T-cell (primary cell): ENCODE results near the gene SDC1. TPM values are rescaled to one million over a fixed set of nuclear protein-coding genes. Genes with fewer than 3 reads are reported as not detected.
"Not testable (repeated sequence)": the region's sequence is repeated elsewhere in the genome, so short reads cannot be mapped to it uniquely, and the experiment has no call there.

Experiments used
- ATAC-seq, 4 experiments: fragments of 200-7000 bp in 3 of 4; fragments of 150-1000 bp in 1 of 4; cut with Tn5 transposase; replicated peaks in 1 of 4; 1 replicate in 3 of 4; 2 replicates in 1 of 4; pipeline ENCODE4 v1.10.0; 2021; ENCODE audit warnings: moderate library complexity in 3 of 4, mild to moderate bottlenecking in 2 of 4, moderate number of reproducible peaks in 1 of 4
- CTCF ChIA-PET, 2 donors: fragments of 300-600 bp; sonication (Branson Sonifier 250); formaldehyde crosslinking; loops; one replicate each; lab custom pipeline; 2022; ENCODE audit warnings: antibody characterized with exemption in 2 of 2; lab: Charles Lee
- POLR2A ChIA-PET, 2 donors: fragments of 300-600 bp; sonication (Branson Sonifier 250); formaldehyde crosslinking; loops; one replicate each; lab custom pipeline; 2022; ENCODE audit warnings: antibody characterized with exemption in 2 of 2; lab: Charles Lee
- DNase-seq, 35 experiments: peaks; one replicate each; pipeline versions ENCODE4 v3.0.0 to v3.0.0-alpha.2; 2013 to 2023
- H3K27ac ChIP-seq: one replicate; pipeline ENCODE4 v1.5.1; 2013; ENCODE audit warnings: low read length
- H3K27me3 ChIP-seq, 2 experiments: replicated peaks in 1 of 2; 1 replicate in 1 of 2; 2 replicates in 1 of 2; pipeline versions ENCODE4 v1.6.1 to v1.7.0; 2013; ENCODE audit warnings: low read length in 1 of 2, mixed read lengths in 1 of 2; ENCODE audit not compliant: control insufficient read depth in 2 of 2, insufficient read depth in 2 of 2; ENCODE audit errors: extremely low read depth in 1 of 2
- H3K36me3 ChIP-seq, 2 donors: 1 replicate in 1 of 2; 2 replicates in 1 of 2; pipeline versions ENCODE4 v1.6.1 to v1.7.0; 2013; ENCODE audit warnings: low read length in 1 of 2; ENCODE audit not compliant: control insufficient read depth in 2 of 2, insufficient read depth in 1 of 2; ENCODE audit errors: extremely low read depth in 1 of 2
- H3K4me1 ChIP-seq, 2 experiments: 1 replicate in 1 of 2; 2 replicates in 1 of 2; pipeline versions ENCODE4 v1.6.1 to v1.7.0; 2013; ENCODE audit warnings: low read length in 2 of 2, mixed read lengths in 1 of 2; ENCODE audit not compliant: insufficient read depth in 2 of 2, control insufficient read depth in 1 of 2; ENCODE audit errors: extremely low read depth in 1 of 2
- H3K4me3 ChIP-seq, 2 donors: 1 replicate in 1 of 2; 2 replicates in 1 of 2; pipeline versions ENCODE4 v1.5.1 to v1.7.0; 2013; ENCODE audit warnings: mild to moderate bottlenecking in 2 of 2, low read length in 1 of 2, moderate library complexity in 1 of 2; ENCODE audit not compliant: control insufficient read depth in 1 of 2; ENCODE audit errors: extremely low read depth in 1 of 2
- H3K9me3 ChIP-seq: 2 replicates; pipeline ENCODE4 v1.7.0; 2013
- H3K27ac Mint-ChIP-seq, 2 donors: one replicate each; pipeline ENCODE4 v1.8.0; 2020 to 2021; ENCODE audit warnings: mild to moderate bottlenecking in 2 of 2, mixed read lengths in 2 of 2
- H3K27me3 Mint-ChIP-seq, 2 donors: one replicate each; pipeline ENCODE4 v1.8.0; 2021 to 2022; ENCODE audit warnings: mixed read lengths in 2 of 2
- H3K36me3 Mint-ChIP-seq: one replicate; pipeline ENCODE4 v1.8.0; 2021; ENCODE audit warnings: mixed read lengths
- H3K4me1 Mint-ChIP-seq, 3 donors: one replicate each; pipeline ENCODE4 v1.8.0; 2020 to 2022; ENCODE audit warnings: mixed read lengths in 3 of 3, mild to moderate bottlenecking in 1 of 3
- H3K4me3 Mint-ChIP-seq, 3 donors: one replicate each; pipeline ENCODE4 v1.8.0; 2020 to 2022; ENCODE audit warnings: mild to moderate bottlenecking in 3 of 3, mixed read lengths in 3 of 3, moderate library complexity in 3 of 3
- H3K9me3 Mint-ChIP-seq, 3 donors: one replicate each; pipeline ENCODE4 v1.8.0; 2020 to 2022; ENCODE audit warnings: mixed read lengths in 3 of 3
- WGBS: methylation state at CpG from one replicate; pipeline ENCODE4 v1.1.5; 2013; ENCODE audit warnings: missing lambda C conversion rate; ENCODE audit not compliant: insufficient coverage; 5-methylcytosine and 5-hydroxymethylcytosine counted together
- total RNA-seq, 35 experiments: library from RNA in 6 of 35; stranded (reverse) in 6 of 35; fragments of 120-200 nt in 1 of 35; gene quantifications; one replicate each; pipeline versions ENCODE4 v1.2.1 to v1.2.4 and lab custom pipeline; 2013 to 2026

Gene SDC1
- total RNA-seq, 5 donors from 2014 or later (not counting 1 experiment from before 2014, with no cell fraction given), result 0.82 to 1.2 (median 0.99) TPM; not detected in 2

DNA sequence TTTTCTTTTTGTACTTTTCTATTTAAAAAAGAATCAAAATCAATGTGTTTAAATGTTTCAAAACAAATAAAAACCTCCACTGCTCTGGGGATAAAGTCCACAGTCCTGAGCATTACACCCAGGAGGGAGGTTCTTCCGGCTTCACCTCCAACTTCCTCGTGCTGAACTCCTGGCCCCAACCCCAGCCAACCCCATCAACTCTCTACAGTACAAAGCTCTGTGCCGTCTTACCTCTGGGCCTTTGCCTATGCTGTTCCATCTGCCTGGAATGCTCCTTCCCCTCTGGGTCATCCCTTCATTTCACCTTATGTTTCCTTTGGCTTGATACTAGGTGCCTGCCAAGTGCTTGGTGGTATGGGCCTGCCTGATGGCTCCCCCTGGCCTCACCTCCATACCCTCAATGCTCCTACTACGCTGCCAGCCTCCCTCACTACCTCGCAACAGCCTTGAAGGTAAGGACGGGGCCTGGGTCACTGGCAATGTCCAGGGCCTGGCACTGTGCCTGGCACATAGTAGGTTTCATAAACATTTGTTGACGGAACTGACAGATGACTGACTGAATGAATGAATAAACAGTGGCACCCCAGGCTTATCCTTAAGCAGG, 28.8 kb downstream of the SDC1 start:
- DNase-seq (no peak), ATAC-seq (no peak)
- Mint-ChIP-seq H3K4me3 (no peak overlapping the region), H3K36me3 (no peaks in the 10 kb centered on the region), H3K27me3 (peaks cover 2 to 8% of the 10 kb centered on the region in 2 donors), H3K4me1 (no peaks in the 10 kb centered on the region), H3K27ac (no peak overlapping the region), H3K9me3 (no peaks in the 10 kb centered on the region)
- Histone ChIP-seq H3K36me3 (no peaks in the 10 kb centered on the region), H3K27ac (no peak overlapping the region), H3K9me3 (no peaks in the 10 kb centered on the region), H3K4me1 (no peaks in the 10 kb centered on the region), H3K4me3 (no peak overlapping the region), H3K27me3 (peaks cover 0 to 24% of the 10 kb centered on the region in 2 experiments)
- ChIA-PET POLR2A (no interaction called here), CTCF (no interaction called here)
- 62% methylated on average over 5 of the region's 7 CpGs for WGBS

DNA sequence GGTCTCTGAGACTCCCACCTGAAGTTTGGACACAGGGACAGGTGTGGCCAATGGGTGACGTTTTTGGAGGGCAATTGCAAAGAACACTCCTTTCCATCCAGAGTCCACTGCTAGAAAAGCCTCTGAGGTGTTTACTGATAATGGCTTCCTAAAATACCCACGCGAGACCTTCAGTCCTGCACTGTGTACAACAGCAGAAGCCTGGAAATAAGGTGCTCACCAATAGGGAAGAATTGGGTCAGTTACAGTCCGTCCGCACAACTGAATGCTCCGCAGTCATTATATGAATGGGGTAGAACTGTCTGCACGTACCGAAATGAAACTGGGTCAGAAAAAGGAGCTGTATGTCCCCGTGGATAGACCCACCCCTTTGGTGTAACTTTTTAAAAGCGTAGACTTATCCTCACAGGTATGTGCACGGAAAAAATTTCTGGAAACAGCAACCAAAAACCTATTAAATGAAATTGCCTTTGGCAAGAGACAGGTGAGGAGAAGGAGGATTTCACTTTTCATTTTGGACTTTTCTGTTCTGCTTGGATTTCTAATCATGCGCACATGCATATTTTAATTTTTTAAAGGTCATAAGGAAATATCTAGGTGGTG, 29.4 kb downstream of the SDC1 start:
- ChIA-PET CTCF (no interaction called here), POLR2A (no interaction called here)
- DNase-seq (no peak), ATAC-seq (no peak)
- Histone ChIP-seq H3K27me3 (peaks cover 0 to 20% of the 10 kb centered on the region in 2 experiments), H3K36me3 (no peaks in the 10 kb centered on the region), H3K4me1 (no peaks in the 10 kb centered on the region), H3K9me3 (no peaks in the 10 kb centered on the region), H3K27ac (no peak overlapping the region), H3K4me3 (no peak overlapping the region)
- WGBS, result 75% methylated on average over 4 of the region's 12 CpGs
- Mint-ChIP-seq H3K27me3 (peaks cover 2 to 8% of the 10 kb centered on the region in 2 donors), H3K4me1 (no peaks in the 10 kb centered on the region), H3K9me3 (no peaks in the 10 kb centered on the region), H3K4me3 (no peak overlapping the region), H3K27ac (no peak overlapping the region), H3K36me3 (no peaks in the 10 kb centered on the region)

DNA sequence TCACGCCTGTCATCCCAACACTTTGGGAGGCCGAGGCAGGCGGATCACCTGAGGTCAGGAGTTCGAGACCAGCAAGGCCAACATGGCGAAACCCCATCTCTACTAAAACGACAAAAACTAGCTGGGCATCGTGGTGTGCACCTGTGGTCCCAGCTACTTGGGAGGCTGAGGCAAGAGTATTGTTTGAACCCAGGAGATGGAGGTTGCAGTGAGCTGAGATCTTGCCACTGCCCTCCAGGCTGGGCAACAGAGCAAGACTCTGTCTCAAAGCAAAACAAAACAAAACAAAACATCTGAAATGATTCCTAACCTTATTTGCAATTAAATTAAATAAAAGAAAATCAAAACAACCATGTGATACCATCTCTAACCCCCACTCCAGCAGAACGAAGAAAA, 29.9 kb downstream of the SDC1 start:
- H3K4me1 ChIP-seq, H3K4me1 Mint-ChIP-seq, H3K27me3 Mint-ChIP-seq, H3K4me3 Mint-ChIP-seq, H3K36me3 ChIP-seq, CTCF ChIA-PET, H3K27ac ChIP-seq, H3K9me3 ChIP-seq, H3K36me3 Mint-ChIP-seq, H3K4me3 ChIP-seq, H3K9me3 Mint-ChIP-seq, POLR2A ChIA-PET, DNase-seq, H3K27ac Mint-ChIP-seq, ATAC-seq: not testable (repeated sequence)
- WGBS, result no CpG with 5 or more reads among the region's 8 CpGs
- H3K27me3 ChIP-seq, result peaks cover 0 to 23% of the 10 kb centered on the region in 2 experiments

DNA sequence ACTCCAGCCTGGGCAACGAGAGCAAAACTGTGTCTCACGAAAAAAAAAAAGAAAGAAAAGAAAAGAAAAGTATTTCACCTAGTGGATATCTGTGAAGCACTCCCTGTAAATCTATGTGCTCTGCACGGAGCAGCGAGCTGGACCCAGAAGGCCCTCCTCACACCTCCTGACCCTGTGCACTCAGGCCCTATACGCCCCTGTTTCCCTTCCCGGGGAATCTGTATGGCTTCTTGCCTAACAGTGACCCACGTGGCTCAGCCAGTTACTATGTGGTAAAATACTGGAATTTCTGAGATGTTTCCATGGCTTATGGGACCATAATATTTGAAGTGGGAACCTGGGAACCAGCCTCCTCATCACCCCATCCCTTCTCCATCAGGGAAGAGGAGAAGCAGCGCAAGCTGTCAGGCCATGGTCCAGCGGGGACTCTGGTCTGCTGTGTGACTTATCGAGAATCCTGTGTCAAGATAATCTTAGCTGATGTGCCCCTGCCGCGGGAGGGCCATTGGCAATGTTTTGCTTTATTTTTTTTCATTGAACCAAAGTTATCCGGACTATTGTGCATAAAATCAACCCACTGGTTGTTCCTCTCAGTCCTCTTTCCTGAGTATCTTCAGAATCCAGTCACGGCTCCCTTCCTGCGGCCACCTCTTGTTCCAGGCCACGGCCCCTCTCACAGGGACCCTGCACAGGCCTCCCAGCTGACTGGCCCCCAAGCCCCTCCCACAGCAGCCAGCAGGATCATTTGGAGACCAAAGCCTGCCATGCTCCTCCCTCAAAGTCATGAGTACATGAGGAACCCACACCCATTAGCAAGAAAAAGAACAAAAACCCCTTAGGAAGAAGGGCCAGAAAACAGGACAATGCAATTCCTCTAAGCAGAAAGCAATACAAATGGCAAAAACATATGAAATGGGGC, 30.6 kb downstream of the SDC1 start:
- peaks cover 2 to 5% of the 10 kb centered on the region in 2 donors for H3K27me3 Mint-ChIP-seq
- Histone ChIP-seq H3K27me3 (peaks cover 0 to 26% of the 10 kb centered on the region in 2 experiments), H3K4me1 (no peaks in the 10 kb centered on the region), H3K36me3 (no peaks in the 10 kb centered on the region), H3K4me3 (no peak overlapping the region), H3K9me3 (no peaks in the 10 kb centered on the region), H3K27ac (no peak overlapping the region)
- 88% methylated on average over 9 of the region's 16 CpGs for WGBS
- ATAC-seq (no peak), DNase-seq (no peak)
- CTCF ChIA-PET, result no interaction called here
- H3K27ac Mint-ChIP-seq, result no peak overlapping the region
- POLR2A ChIA-PET, result no interaction called here
- no peaks in the 10 kb centered on the region for H3K4me1 Mint-ChIP-seq
- no peaks in the 10 kb centered on the region for H3K36me3 Mint-ChIP-seq
- no peak overlapping the region for H3K4me3 Mint-ChIP-seq
- H3K9me3 Mint-ChIP-seq, result no peaks in the 10 kb centered on the region

DNA sequence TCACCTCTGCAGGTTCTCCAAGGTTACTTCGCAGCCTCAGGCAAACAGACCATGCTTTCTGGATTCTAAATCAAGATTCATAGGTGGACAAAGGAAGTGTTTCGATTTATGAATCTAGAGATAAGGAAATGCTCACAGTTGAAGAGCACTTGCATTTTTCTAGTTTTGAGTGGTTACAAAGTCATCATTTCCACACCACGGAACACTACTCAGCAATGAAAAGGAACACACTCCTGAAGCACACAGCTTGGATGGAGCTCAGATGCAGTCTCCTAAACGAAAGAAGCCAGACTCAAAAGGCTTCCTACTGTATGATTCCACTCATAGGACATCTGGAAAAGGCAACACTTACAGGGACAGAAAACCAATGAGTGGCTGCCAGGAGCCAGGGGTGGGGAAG, 31.7 kb downstream of the SDC1 start:
- H3K4me1 ChIP-seq, result no peaks in the 10 kb centered on the region
- no peaks in the 10 kb centered on the region for H3K9me3 ChIP-seq
- Mint-ChIP-seq H3K36me3 (no peaks in the 10 kb centered on the region), H3K4me3 (no peak overlapping the region), H3K27ac (no peak overlapping the region), H3K4me1 (no peaks in the 10 kb centered on the region), H3K27me3 (no peaks in the 10 kb centered on the region), H3K9me3 (no peaks in the 10 kb centered on the region)
- no peak overlapping the region for H3K4me3 ChIP-seq
- H3K27me3 ChIP-seq, result peaks cover 0 to 28% of the 10 kb centered on the region in 2 experiments
- DNase-seq (no peak), ATAC-seq (no peak)
- H3K36me3 ChIP-seq, result no peaks in the 10 kb centered on the region
- H3K27ac ChIP-seq, result no peak overlapping the region
- 88% methylated on average over 1 of the region's 4 CpGs for WGBS
- ChIA-PET POLR2A (no interaction called here), CTCF (no interaction called here)

GRCh38 chr2:20192781-20193180, 32.1 kb downstream of the SDC1 start:
- Mint-ChIP-seq H3K36me3 (no peaks in the 10 kb centered on the region), H3K4me3 (no peak overlapping the region), H3K27me3 (no peaks in the 10 kb centered on the region), H3K27ac (no peak overlapping the region), H3K4me1 (no peaks in the 10 kb centered on the region), H3K9me3 (no peaks in the 10 kb centered on the region)
- ChIA-PET POLR2A (no interaction called here), CTCF (no interaction called here)
- 49% methylated on average over 2 of the region's 2 CpGs for WGBS
- Histone ChIP-seq H3K27me3 (peaks cover 0 to 32% of the 10 kb centered on the region in 2 experiments), H3K4me3 (no peak overlapping the region), H3K9me3 (no peaks in the 10 kb centered on the region), H3K36me3 (no peaks in the 10 kb centered on the region), H3K4me1 (no peaks in the 10 kb centered on the region), H3K27ac (no peak overlapping the region)
- no peak for DNase-seq
- ATAC-seq, result no peak
